GM06990 (cell line): ENCODE measurements around the gene TOM1L2.

Experiments
- DNase-seq: peaks from one replicate; pipeline ENCODE4 v3.0.0-alpha.2; 2011; ENCODE audit not compliant: insufficient read length; ENCODE audit errors: extremely low read depth
- H3K27me3 ChIP-seq: replicated peaks from 2 replicates; pipeline ENCODE4 v1.6.0; 2011; ENCODE audit warnings: low read length; ENCODE audit not compliant: control insufficient read depth, insufficient read depth
- H3K36me3 ChIP-seq: 2 replicates; pipeline ENCODE4 v1.5.1; 2011; ENCODE audit warnings: low read length; ENCODE audit not compliant: control insufficient read depth, insufficient read depth
- H3K4me3 ChIP-seq: replicated peaks from 2 replicates; pipeline ENCODE4 v1.5.1; 2011; ENCODE audit warnings: low read depth, mild to moderate bottlenecking, control low read depth, low read length
- TF ChIP-seq, protein P1 (sequence below): IDR thresholded peaks from 2 replicates; pipeline ENCODE4 v1.5.1; 2011; ENCODE audit warnings: low read length, control low read depth, mild to moderate bottlenecking, inconsistent platforms; ENCODE audit not compliant: insufficient read depth, poor library complexity, severe bottlenecking

The TOM1L2 gene

DNA sequence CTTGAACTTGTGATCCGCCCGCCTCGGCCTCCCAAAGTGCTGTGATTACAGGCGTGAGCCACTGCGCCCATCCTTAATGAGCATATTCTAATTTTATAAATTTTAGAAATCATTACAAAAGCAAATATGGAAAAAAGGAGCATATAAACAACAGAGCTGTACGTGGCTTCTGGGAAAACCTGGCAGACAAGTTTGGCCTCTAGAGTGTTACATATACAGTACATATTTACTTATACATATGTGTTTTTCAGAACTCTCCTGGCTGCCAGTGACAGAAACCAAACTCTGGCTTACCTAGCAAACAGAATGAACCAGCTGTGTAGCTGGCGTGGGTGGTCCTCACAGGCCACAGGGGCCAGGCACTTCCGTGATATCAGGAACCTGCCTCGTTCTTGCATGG lies 10.6 kb upstream of the TOM1L2 start:
- Histone ChIP-seq H3K36me3 (no peaks in the 10 kb centered on the region), H3K27me3 (no peaks in the 10 kb centered on the region), H3K4me3 (no peak overlapping the region)
- no peak for DNase-seq
- TF ChIP-seq, protein P1, sequence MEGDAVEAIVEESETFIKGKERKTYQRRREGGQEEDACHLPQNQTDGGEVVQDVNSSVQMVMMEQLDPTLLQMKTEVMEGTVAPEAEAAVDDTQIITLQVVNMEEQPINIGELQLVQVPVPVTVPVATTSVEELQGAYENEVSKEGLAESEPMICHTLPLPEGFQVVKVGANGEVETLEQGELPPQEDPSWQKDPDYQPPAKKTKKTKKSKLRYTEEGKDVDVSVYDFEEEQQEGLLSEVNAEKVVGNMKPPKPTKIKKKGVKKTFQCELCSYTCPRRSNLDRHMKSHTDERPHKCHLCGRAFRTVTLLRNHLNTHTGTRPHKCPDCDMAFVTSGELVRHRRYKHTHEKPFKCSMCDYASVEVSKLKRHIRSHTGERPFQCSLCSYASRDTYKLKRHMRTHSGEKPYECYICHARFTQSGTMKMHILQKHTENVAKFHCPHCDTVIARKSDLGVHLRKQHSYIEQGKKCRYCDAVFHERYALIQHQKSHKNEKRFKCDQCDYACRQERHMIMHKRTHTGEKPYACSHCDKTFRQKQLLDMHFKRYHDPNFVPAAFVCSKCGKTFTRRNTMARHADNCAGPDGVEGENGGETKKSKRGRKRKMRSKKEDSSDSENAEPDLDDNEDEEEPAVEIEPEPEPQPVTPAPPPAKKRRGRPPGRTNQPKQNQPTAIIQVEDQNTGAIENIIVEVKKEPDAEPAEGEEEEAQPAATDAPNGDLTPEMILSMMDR, result no peak

DNA sequence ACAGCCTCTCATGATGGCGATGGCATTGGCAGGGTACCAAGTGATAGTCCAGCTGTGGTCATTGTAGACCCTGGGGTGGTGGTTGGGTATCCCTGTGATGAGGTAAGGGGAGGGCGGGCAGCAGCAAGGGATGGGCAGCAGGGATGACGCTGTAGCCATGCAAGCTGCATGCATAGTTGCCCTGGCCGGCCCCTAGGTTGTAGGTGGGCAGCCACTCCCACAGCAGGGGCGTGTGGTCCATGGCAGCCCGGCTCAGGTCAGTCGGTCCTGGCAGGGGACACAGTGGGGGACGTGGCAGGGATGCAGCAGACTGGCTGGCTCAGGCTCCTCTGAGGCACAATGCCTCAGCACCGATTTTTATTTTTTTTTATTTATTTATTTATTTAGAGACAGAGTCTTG lies 9.1 kb upstream of the TOM1L2 start:
- DNase-seq, result no peak
- TF ChIP-seq, protein P1, result no peak
- no peaks in the 10 kb centered on the region for H3K36me3 ChIP-seq
- no peak overlapping the region for H3K4me3 ChIP-seq
- H3K27me3 ChIP-seq, result no peaks in the 10 kb centered on the region

DNA sequence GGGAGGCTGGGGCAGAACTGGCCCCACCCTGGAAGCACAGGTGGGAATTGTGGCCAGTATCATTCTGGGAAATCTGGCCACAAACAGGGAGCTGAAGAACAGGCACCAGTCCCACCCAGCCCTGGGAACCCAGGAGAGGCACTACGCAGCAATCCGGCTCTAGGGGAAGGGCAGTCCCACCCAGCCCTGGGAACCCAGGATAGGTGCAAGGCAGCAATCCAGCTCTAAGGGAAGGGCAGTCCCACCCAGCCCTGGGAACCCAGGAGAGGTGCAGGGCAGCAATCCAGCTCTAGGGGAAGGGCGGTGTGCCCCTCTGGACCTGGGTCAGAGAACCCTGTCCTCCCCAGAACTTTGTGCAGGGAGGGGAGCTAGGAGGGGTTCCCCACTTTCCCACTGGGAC lies 7.6 kb upstream of the TOM1L2 start:
- no peak overlapping the region for H3K4me3 ChIP-seq
- TF ChIP-seq, protein P1, result no peak
- H3K36me3 ChIP-seq, result no peaks in the 10 kb centered on the region
- no peak for DNase-seq
- no peaks in the 10 kb centered on the region for H3K27me3 ChIP-seq

DNA sequence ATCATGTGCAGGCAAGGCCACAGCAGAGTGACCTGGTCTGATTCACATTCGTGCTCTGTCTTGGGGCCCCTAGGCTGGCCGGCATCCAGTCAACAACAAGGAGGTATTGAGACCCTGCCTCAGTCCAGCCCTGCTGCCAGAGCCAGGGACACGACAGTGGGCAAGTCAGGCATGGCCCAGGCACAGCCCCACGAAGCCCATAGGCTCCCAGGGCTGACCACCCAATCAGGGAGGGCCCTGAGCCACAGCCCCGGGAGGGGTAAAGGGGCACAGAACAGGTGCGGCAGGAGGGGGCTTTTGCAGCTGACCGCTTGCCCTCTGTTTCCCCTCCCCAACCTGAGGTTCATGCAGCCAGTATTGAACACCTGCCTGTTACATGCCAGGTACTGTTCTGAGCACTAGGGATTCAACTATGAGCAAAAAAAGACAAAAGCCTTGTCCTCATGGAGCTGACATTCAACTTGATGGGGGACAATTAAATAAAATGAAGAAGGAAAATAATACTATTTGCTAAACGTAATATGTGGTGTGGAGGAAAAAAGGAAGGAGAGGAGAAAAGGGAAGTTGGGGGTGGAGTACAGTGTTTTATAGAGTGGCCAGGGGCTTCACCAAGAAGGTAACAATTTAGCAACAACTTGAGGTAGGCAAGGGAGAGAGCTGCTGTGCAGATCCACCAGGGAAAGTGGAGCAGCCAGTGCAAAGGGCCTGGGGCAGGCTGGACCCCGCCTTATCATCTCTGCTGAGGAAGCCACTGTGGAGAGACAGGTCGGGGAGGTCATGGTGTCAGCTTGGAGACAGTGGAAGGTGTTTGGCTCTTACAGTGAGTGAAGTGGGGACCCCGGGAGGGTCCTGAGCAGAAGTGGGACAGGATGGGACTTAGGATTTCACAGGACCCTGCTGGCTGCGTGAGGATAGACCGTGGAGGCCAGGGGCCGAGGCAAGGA lies 6.6 kb upstream of the TOM1L2 start:
- H3K36me3 ChIP-seq, result no peaks in the 10 kb centered on the region
- TF ChIP-seq, protein P1, result no peak
- no peak overlapping the region for H3K4me3 ChIP-seq
- H3K27me3 ChIP-seq, result no peaks in the 10 kb centered on the region
- no peak for DNase-seq

DNA sequence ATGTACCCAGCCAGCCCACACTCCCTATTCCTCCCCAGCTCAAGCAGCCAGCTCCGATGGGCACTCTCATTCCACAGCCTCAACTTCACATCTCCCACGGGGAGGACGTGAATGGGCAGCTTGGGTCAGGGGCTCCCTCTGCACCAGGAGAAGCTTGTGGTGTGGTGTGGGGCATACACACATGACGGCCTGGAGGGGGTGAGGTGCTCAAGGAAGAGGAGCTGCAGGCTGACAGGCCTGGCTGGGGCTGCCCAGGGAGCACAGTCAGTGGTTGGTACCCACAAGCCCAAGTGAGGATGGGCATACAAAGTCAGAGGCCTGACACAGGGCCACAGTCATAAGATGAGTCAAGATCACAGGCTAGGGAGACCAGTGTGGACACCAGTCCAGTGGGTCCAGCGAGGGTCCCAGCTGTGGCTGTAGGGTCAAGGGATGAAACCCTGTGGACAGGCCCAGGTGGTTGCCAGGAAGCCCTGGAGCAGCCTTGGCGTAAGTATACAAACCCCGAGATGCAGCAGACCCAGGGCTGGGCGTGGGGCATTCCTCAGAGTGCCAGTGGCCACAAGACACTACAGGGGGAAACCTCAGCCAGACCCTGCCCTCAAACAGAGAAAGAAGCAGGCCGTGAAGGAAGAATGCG lies 4.9 kb upstream of the TOM1L2 start:
- TF ChIP-seq, protein P1, result no peak
- H3K27me3 ChIP-seq, result no peaks in the 10 kb centered on the region
- no peak overlapping the region for H3K4me3 ChIP-seq
- H3K36me3 ChIP-seq, result no peaks in the 10 kb centered on the region
- DNase-seq, result no peak
